IPS DF 4.7 (cell line): Measurements from ENCODE around the gene KDM3B.
"Not testable (repeated sequence)": the region's sequence is repeated elsewhere in the genome, so short reads cannot be mapped to it uniquely, and the experiment has no call there.

Experiments used
- DNase-seq: peaks from one replicate; pipeline ENCODE4 v3.0.0-alpha.2; 2013; ENCODE audit warnings: low spot score; ENCODE audit errors: extremely low read depth

Gene KDM3B

DNA sequence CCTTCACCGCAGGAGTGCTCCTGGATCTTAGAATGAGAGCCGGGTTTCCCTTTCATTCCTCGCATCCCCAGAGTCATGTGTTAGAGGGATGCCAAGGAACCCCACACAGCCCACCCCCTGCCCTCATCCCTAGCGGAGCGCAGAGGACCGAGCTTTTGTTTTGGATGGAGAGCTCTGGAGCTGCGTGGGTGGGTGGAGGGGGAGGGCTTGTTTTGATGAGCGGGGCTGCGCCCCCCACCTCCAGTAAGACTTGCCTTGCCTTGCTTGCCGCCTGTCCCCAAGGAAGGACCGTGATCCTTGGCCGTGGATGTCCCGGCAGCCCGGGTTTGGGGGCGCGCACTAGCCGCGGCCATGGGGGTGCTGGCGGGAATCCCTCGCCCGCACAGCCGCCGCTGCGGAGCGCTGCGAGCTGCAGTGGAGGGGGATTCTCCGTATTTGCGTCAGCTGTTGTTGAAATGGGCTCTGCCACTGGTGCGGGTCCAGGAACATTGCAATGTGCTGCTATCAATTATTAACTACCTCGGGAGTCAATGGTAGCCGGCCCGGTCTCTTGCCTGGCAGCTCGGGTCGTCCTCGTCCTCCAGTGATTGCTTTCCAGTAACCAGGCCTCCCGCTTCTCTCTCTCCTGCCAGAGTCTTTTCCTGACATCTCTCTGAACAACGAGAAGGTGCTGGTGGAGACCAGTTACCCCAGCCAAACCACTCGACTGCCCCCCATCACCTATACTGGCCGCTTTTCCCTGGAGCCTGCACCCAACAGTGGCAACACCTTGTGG lies 113.8 kb downstream of the KDM3B start:
- no peak for DNase-seq

DNA sequence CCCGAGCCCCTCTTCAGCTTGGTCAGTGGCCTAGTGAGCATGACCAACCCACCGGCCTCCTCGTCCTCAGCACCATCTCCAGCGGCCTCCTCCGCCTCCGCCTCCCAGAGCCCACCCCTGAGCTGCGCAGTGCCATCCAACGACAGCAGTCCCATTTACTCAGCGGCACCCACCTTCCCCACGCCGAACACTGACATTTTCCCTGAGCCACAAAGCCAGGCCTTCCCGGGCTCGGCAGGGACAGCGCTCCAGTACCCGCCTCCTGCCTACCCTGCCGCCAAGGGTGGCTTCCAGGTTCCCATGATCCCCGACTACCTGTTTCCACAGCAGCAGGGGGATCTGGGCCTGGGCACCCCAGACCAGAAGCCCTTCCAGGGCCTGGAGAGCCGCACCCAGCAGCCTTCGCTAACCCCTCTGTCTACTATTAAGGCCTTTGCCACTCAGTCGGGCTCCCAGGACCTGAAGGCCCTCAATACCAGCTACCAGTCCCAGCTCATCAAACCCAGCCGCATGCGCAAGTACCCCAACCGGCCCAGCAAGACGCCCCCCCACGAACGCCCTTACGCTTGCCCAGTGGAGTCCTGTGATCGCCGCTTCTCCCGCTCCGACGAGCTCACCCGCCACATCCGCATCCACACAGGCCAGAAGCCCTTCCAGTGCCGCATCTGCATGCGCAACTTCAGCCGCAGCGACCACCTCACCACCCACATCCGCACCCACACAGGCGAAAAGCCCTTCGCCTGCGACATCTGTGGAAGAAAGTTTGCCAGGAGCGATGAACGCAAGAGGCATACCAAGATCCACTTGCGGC lies 114.6 kb downstream of the KDM3B start:
- DNase-seq = no peak

DNA sequence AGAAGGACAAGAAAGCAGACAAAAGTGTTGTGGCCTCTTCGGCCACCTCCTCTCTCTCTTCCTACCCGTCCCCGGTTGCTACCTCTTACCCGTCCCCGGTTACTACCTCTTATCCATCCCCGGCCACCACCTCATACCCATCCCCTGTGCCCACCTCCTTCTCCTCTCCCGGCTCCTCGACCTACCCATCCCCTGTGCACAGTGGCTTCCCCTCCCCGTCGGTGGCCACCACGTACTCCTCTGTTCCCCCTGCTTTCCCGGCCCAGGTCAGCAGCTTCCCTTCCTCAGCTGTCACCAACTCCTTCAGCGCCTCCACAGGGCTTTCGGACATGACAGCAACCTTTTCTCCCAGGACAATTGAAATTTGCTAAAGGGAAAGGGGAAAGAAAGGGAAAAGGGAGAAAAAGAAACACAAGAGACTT lies 115.2 kb downstream of the KDM3B start:
- no peak for DNase-seq

DNA sequence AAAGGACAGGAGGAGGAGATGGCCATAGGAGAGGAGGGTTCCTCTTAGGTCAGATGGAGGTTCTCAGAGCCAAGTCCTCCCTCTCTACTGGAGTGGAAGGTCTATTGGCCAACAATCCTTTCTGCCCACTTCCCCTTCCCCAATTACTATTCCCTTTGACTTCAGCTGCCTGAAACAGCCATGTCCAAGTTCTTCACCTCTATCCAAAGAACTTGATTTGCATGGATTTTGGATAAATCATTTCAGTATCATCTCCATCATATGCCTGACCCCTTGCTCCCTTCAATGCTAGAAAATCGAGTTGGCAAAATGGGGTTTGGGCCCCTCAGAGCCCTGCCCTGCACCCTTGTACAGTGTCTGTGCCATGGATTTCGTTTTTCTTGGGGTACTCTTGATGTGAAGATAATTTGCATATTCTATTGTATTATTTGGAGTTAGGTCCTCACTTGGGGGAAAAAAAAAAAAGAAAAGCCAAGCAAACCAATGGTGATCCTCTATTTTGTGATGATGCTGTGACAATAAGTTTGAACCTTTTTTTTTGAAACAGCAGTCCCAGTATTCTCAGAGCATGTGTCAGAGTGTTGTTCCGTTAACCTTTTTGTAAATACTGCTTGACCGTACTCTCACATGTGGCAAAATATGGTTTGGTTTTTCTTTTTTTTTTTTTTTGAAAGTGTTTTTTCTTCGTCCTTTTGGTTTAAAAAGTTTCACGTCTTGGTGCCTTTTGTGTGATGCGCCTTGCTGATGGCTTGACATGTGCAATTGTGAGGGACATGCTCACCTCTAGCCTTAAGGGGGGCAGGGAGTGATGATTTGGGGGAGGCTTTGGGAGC lies 115.9 kb downstream of the KDM3B start:
- no peak for DNase-seq

DNA sequence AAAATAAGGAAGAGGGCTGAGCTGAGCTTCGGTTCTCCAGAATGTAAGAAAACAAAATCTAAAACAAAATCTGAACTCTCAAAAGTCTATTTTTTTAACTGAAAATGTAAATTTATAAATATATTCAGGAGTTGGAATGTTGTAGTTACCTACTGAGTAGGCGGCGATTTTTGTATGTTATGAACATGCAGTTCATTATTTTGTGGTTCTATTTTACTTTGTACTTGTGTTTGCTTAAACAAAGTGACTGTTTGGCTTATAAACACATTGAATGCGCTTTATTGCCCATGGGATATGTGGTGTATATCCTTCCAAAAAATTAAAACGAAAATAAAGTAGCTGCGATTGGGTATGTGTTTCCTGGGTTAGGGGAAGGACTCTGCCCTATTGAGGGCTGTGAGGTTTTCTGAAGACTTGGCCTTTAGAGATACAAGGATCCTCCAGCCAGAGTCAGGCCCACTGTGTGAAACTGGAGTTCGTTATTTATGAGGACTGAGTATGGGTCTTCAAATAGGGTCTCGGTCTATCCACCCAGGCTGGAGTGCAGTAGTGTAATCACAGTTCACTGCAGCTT lies 116.6 kb downstream of the KDM3B start:
- no peak for DNase-seq

DNA sequence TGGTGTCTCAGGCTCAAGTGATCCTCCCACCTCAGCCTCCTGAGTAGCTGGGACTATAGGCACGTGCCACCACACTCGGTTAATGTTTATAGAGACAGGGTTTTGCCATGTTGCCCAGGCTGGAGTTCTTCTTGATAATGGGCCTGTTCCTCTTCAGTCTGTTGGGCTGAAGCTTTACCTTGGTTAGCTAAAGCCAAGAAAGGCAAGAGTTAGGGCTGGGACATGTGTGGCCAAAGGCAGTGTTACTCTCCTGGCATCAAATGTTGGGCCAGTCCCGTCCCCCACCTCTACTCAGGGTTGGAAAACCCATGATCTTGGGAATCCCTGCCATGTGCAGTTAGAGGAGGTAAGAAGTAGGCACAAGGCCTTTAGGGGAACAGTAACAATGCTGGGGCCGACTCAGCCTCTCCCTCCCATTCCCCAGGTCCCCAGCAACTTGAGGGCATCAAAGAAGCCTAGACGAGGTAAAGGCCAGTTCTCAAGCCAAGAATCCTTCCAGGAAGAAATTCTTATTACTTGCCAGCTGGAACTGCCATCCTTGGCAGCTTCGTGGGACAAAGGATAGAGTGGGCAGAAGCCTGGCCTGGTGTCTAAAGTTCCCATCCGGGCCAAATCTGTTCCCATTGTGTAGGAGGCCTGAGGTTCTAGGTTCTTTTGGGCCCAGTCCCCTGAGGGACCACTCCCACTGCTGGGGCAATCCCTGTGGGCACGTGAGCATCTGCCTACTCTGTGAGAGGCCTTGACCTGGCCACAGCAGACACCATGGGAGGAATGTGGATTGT lies 117.2 kb downstream of the KDM3B start:
- DNase-seq = no peak

DNA sequence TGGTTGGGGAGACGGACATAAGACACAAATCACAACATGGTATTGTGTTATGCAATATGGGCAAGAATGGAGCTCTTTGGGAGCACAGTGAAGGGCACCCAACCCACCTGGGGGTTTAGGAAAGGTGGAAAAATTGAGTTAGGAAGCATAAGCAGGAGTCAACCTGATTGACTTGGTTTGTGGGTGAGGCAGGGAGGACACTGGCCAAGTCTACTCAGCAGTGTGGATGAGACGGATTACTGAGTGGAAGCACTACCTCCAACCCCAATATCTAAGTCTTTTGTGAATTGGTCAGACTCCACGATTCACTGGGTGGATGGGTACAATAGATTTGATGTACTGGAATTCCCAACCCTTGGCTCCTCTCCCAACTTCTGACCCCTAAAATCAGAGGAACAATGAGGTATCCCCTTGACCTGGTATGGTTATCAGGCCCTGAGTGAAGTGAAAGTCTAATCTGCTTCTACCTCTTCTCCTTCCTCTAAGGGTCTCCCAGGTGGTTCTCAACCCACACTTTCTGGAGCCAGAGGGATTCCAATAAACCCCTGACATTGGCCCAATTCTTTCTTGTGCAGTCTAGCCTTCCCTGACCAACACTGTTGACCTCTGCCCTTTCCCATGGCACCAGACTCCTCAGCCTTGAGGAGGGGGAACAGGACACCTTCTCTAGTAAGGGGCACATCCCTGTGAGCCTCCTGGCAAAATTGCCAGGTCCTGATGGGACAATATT lies 118.0 kb downstream of the KDM3B start:
- DNase-seq = no peak

DNA sequence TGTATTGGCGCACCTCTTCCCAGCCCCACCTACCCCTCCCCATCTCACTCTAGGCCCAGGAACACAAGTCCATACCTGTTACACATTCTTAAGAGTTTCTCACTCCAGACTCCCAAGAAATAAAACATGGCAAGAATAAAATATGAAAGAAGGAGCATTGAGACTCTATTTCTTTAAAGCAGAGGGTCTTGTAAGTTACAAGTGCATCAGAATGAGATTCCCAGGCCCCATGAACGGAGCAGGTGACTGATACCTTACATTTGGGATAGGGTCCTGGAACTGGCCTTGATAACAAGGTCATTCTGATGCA lies 118.5 kb downstream of the KDM3B start:
- no peak for DNase-seq

DNA sequence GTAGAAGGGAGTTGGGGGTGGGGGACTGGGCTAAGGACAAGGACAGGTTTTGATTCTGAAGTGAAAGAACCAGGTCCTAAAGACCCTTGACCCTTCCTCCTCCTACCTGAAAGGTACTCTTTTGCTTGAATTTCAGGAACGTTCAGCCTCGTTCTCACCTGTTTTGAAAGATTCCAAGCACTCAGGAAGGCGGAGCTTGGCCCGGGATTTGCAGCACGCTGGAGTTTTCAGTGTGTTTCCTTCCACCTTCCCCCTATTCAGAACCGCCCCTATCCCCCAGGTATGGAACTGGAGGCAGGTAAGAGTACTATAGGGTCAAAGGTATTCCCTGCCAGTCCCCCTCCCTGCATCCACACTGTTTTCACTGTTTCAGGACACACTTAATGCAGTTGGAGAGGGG lies 119.9 kb downstream of the KDM3B start:
- no peak for DNase-seq

DNA sequence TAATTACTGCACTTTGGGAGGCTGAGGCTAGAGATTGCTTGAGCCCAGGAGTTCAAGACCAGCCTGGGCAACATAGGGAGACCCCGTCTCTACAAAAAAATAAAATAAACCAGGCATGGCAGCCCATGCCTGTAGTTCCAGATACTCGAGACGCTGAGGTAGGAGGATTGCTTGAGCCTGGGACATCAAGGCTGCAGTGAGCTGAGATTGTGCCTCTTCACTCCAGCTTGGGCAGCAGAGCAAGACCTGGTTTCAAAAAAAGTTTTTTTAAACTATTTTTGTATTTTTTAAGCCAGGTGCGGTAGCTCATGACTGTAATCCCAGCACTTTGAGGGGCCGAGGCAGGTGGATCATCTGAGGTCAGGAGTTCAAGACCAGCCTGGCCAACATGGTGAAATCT lies 120.7 kb downstream of the KDM3B start:
- not testable (repeated sequence) for DNase-seq

DNA sequence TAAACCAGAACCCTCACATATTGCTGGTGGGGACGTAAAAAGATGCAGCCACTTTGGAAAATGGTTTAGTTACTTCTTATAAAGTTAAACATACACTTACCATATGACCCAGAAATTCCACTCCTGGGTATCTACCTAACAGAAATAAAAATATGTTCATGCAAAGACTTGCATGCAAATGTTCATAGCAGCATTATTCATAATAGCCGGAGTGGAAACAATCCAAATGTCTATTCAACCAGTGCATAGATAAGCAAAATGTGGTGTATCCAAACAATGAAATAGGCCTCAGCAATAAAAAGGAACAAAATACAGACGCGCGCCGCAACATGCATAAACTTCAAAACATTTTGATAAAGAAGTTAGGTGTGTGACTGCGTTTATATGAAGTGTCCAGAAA lies 124.4 kb downstream of the KDM3B start:
- no peak for DNase-seq

DNA sequence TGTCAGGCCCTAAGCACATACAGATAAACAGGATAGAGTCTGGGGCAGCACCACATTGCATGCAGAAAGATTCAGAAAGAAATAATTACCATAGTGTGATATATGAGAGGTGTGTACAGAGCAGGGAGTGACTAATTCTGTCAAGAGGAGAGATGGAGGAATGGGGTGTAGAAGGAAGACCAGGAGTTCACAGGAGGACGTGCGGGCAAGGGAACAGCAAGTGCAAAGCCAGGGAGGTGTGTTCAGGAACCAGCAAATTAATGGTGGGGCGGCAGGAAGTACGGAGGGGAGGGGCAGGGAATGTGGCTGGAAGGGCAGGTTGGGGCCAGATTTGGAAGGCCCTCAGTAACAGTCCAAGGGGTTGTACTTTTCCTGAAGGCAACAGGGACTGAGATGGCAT lies 130.2 kb downstream of the KDM3B start:
- no peak for DNase-seq
